ENCODE data around the gene POLE. TPM values are rescaled to one million over a fixed set of nuclear protein-coding genes. Genes with fewer than 3 reads are reported as not detected.

POLE gene
- total and polyA plus RNA-seq, 9 of the 15 experiments (the other 6 are each of a cell fraction or from before 2014, with no cell fraction given) = 2.4 to 154 (median 49.6) TPM

- Histone ChIP-seq H3K79me2 (ENCODE audit: control insufficient read depth, insufficient read depth, low read length) (no peaks in the 10 kb centered on the region), H3K36me3 (ENCODE audit: control insufficient read depth, insufficient read depth, low read length) (peaks cover 95% of the 10 kb centered on the region), H3K9me3 (replicated peaks; ENCODE audit: control insufficient read depth, insufficient read depth, low read depth, low read length) (peaks cover 6% of the 10 kb centered on the region; the same call in 1 of the 2 replicates), H2AFZ (ENCODE audit: low read depth, low read length) (no peak overlapping the region), H3K27ac (ENCODE audit: extremely low read depth, low read depth, low read length) (no peak overlapping the region), H3K9ac (ENCODE audit: insufficient read depth in 1 of 2, low read depth in 2 of 2, low read length in 2 of 2) (no peak overlapping the region), H3K4me2 (ENCODE audit: insufficient read depth, low read length) (no peak overlapping the region), H3K4me3 (no peak overlapping the region), H3K4me1 (replicated peaks in 1 of 2; ENCODE audit: control insufficient read depth in 2 of 2, insufficient read depth in 2 of 2, low read length in 2 of 2) (peaks cover 0 to 12% of the 10 kb centered on the region in 2 experiments; a peak in 2 of 5 replicates), H3K27me3 (ENCODE audit: control insufficient read depth in 2 of 2, insufficient read depth in 2 of 2, low read length in 2 of 2) (no peaks in the 10 kb centered on the region), H3K9me1 (ENCODE audit: control insufficient read depth, insufficient read depth, low read length) (peaks cover 3% of the 10 kb centered on the region), H4K20me1 (replicated peaks; ENCODE audit: control insufficient read depth, insufficient read depth, low read length) (no peaks in the 10 kb centered on the region; the same call in 1 of the 2 replicates)
- ATAC-seq = no peak
- ChIA-PET CTCF (ENCODE audit: low intra/inter-chr PET ratio) (no interaction called here), POLR2A (no interaction called here)
- FAIRE-seq = no peak
- in situ Hi-C loops (cut with MboI) = no loop called here
- no peak for TF ChIP-seq ZNF3 (CRISPR knock-in tag; IDR thresholded peaks at IDR 0.05)
- no peak for TF ChIP-seq PRMT5 (CRISPR knock-in tag; IDR thresholded peaks at IDR 0.05)
- no peak for TF ChIP-seq BRD4 (IDR thresholded peaks at IDR 0.05)
- TF ChIP-seq ZNF639 (CRISPR knock-in tag; conservative IDR thresholded peaks at IDR 0.05 in 1 of 2, IDR thresholded peaks at IDR 0.05 in 1 of 2) = no peak
- DNase-seq (ENCODE audit: extremely low read depth in 1 of 4, low spot score in 3 of 4) = no peak
- intact Hi-C loops (cut with micrococcal nuclease) = no loop called here
- 96% methylated on average over 7 of the region's 7 CpGs for WGBS (ENCODE audit: insufficient coverage, low coverage, missing lambda C conversion rate)
- BruUV-seq (replicated peaks) = no TSS peak
Measured at GRCh38 chr12:132728502-132728901, 41.4 kb upstream of the POLE start.
